GM23338 (cell line): ENCODE measurements around the gene TOR3A. TPM values are rescaled to one million over a fixed set of nuclear protein-coding genes. Genes with fewer than 3 reads are reported as not detected.
"Not testable (repeated sequence)": the region's sequence is repeated elsewhere in the genome, so short reads cannot be mapped to it uniquely, and the experiment has no call there.

ENCODE experiments used
- ATAC-seq: fragments of 200-7000 bp; cut with Tn5 transposase; 3 replicates; pipeline ENCODE4 v1.9.1; 2020
- DNase-seq: peaks from one replicate; pipeline ENCODE4 v3.0.0-alpha.2; 2015; ENCODE audit warnings: low spot score
- H2AFZ ChIP-seq: fragments of 200-600 bp; sonication (generic); 2 replicates; pipeline ENCODE4 v1.8.0; 2016; ENCODE audit warnings: antibody characterized with exemption, mild to moderate bottlenecking, moderate library complexity
- H3F3A ChIP-seq: fragments of 200-600 bp; sonication (generic); replicated peaks from 2 replicates; pipeline ENCODE4 v1.8.0; 2017; ENCODE audit warnings: antibody characterized with exemption, mixed run types, low read depth
- H3K27ac ChIP-seq: fragments of 200-600 bp; sonication (generic); 2 replicates; pipeline ENCODE4 v1.6.1; 2016; ENCODE audit warnings: low read depth
- H3K27me3 ChIP-seq: fragments of 200-600 bp; sonication (generic); 2 replicates; pipeline ENCODE4 v1.8.0; 2016; ENCODE audit warnings: mild to moderate bottlenecking, mixed run types, moderate library complexity; ENCODE audit not compliant: insufficient read depth
- H3K36me3 ChIP-seq: fragments of 200-600 bp; sonication (generic); 2 replicates; pipeline ENCODE4 v1.8.0; 2016; ENCODE audit warnings: mild to moderate bottlenecking; ENCODE audit not compliant: insufficient read depth
- H3K4me1 ChIP-seq: fragments of 200-600 bp; sonication (generic); 2 replicates; pipeline ENCODE4 v1.8.0; 2016; ENCODE audit warnings: mild to moderate bottlenecking, moderate library complexity; ENCODE audit not compliant: insufficient read depth
- H3K4me2 ChIP-seq: fragments of 200-600 bp; sonication (generic); 2 replicates; pipeline ENCODE4 v1.7.1; 2017; ENCODE audit warnings: mixed run types
- H3K4me3 ChIP-seq: fragments of 200-600 bp; sonication (generic); 2 replicates; pipeline ENCODE4 v1.6.1; 2016; ENCODE audit warnings: mixed run types
- H3K79me2 ChIP-seq: fragments of 200-600 bp; sonication (generic); replicated peaks from 2 replicates; pipeline ENCODE4 v1.8.0; 2017; ENCODE audit warnings: mild to moderate bottlenecking; ENCODE audit not compliant: insufficient read depth
- H3K9me2 ChIP-seq: fragments of 200-600 bp; sonication (generic); 2 replicates; pipeline ENCODE4 v1.8.0; 2017; ENCODE audit not compliant: insufficient read depth
- H4K20me1 ChIP-seq: fragments of 200-600 bp; sonication (generic); replicated peaks from 2 replicates; pipeline ENCODE4 v1.8.0; 2017; ENCODE audit warnings: mild to moderate bottlenecking; ENCODE audit not compliant: insufficient read depth
- H3K27ac Mint-ChIP-seq: 2 replicates; pipeline ENCODE4 v1.8.0; 2020; ENCODE audit warnings: inconsistent platforms, mild to moderate bottlenecking, moderate library complexity, mixed read lengths
- H3K27me3 Mint-ChIP-seq: 3 replicates; pipeline ENCODE4 v1.8.0; 2022; ENCODE audit warnings: low read depth, mild to moderate bottlenecking, moderate library complexity, mixed read lengths, inconsistent platforms; ENCODE audit not compliant: insufficient read depth, poor library complexity
- H3K36me3 Mint-ChIP-seq: 3 replicates; pipeline ENCODE4 v1.8.0; 2021; ENCODE audit warnings: low read depth, mild to moderate bottlenecking, inconsistent platforms, moderate library complexity, mixed read lengths
- H3K4me1 Mint-ChIP-seq: 3 replicates; pipeline ENCODE4 v1.8.0; 2020; ENCODE audit warnings: mild to moderate bottlenecking, inconsistent platforms, mixed read lengths
- H3K4me3 Mint-ChIP-seq: 3 replicates; pipeline ENCODE4 v1.8.0; 2021; ENCODE audit warnings: moderate library complexity, mild to moderate bottlenecking, inconsistent platforms, mixed read lengths
- H3K9me3 Mint-ChIP-seq: 3 replicates; pipeline ENCODE4 v1.8.0; 2020; ENCODE audit warnings: moderate library complexity, mild to moderate bottlenecking, inconsistent platforms, mixed read lengths
- CTCF ChIP-seq, 2 experiments: fragments of 200-600 bp in 1 of 2; sonication (generic) in 1 of 2; conservative IDR thresholded peaks; 2 replicates each; pipeline versions ENCODE4 v1.5.1 to v1.6.1; 2016 to 2017; ENCODE audit warnings: antibody characterized with exemption in 2 of 2, low read depth in 2 of 2, mild to moderate bottlenecking in 2 of 2, moderate library complexity in 1 of 2
- EZH2 ChIP-seq: fragments of 200-600 bp; sonication (generic); IDR thresholded peaks from one replicate; pipeline ENCODE4 v1.8.0; 2017; ENCODE audit warnings: antibody characterized with exemption, mild to moderate bottlenecking, low read depth; ENCODE audit not compliant: unreplicated experiment
- EZH2phosphoT487 ChIP-seq: fragments of 200-600 bp; sonication (generic); IDR thresholded peaks from one replicate; pipeline ENCODE4 v1.8.1; 2018; ENCODE audit warnings: antibody characterized with exemption; ENCODE audit not compliant: unreplicated experiment
- JUNB ChIP-seq: IDR thresholded peaks from one replicate; pipeline ENCODE4 v1.6.1; 2016; ENCODE audit warnings: antibody characterized with exemption; ENCODE audit not compliant: unreplicated experiment
- NANOG ChIP-seq: IDR thresholded peaks from 2 replicates; pipeline ENCODE4 v1.6.1; 2016; ENCODE audit warnings: antibody characterized with exemption, borderline replicate concordance
- ZNF114 ChIP-seq: fragments of 250-450 bp; sonication (Bioruptor Pico); IDR thresholded peaks from 2 replicates; pipeline ENCODE4 v1.5.0; 2020; ENCODE audit warnings: mild to moderate bottlenecking, moderate library complexity
- polyA plus RNA-seq: library from polyadenylated mRNA; unstranded; fragments of >200 nt; fragmentation: Nextera tagmentation; extraction: Ambion mirVana; gene quantifications from 2 replicates; pipeline ENCODE4 v1.2.1, GENCODE V29; 2016
- total RNA-seq: library from RNA; depleted of rRNA; stranded (reverse); fragments of >200 nt; shearing (Covaris generic); gene quantifications from 2 replicates; pipeline ENCODE4 v1.2.3, GENCODE V29; 2014

Gene TOR3A
- total and polyA plus RNA-seq, 2 experiments from 2014 or later, result 11.2 to 57.6 TPM

DNA sequence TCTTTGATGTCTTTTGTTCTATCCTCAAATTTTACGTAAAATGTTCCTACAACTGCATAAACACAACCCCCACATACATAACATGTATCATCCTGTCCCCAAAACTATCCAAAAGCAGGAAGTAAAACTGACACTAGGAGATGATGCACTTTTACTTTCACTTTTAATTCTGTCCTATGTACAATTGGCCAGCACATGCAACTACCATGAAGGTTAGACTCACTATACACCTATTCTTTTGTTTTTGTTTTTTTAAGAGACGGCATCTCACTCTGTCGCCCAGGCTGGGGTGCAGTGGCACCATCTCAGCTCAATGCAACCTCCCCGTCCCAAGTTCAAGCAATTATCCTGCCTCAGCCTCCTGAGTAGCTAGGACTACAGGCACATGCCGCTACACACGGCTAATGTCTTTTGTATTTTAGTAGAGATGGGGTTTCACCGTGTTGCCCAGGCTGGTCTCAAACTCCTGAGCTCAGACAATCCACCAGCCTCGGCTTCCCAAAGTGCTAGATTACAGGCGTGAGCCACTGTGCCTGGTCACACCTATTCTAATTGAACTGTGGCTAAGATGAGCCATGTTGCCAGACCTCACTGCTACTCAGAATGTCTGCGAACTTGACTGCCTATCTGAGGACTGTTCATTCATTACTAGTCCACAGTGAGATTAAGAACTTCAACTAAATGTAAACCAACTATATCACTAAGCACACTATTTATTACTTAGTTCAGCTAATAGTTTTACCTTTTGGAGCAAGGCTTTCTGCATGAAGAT, 48.0 kb downstream of the TOR3A start:
- peaks cover 9% of the 10 kb centered on the region for H3K9me3 Mint-ChIP-seq
- no peak overlapping the region for H3K27ac Mint-ChIP-seq
- H3K4me1 Mint-ChIP-seq, result no peaks in the 10 kb centered on the region
- 0 out of 2 replicates have a peak overlapping the region, but pooled peaks have one; percentile 9 for H3K27ac ChIP-seq
- H3K36me3 ChIP-seq, result peaks cover 7% of the 10 kb centered on the region
- ATAC-seq, result no peak
- no peaks in the 10 kb centered on the region for H3K27me3 Mint-ChIP-seq
- H3K4me3 ChIP-seq, result no peak overlapping the region
- H3K4me1 ChIP-seq, result no peaks in the 10 kb centered on the region
- H3F3A ChIP-seq, result no peaks in the 10 kb centered on the region
- no peaks in the 10 kb centered on the region; the same call in 1 of the 2 replicates for H4K20me1 ChIP-seq
- no peak for DNase-seq
- no peak for TF ChIP-seq ZNF114
- TF ChIP-seq CTCF (conservative IDR thresholded peaks at IDR 0.05; ENCODE audit: low read depth in 2 of 2), result no peak
- no peak for TF ChIP-seq JUNB
- TF ChIP-seq EZH2phosphoT487, result no peak
- no peak for TF ChIP-seq EZH2
- TF ChIP-seq NANOG, result no peak
- H3K27me3 ChIP-seq, result no peaks in the 10 kb centered on the region
- H3K36me3 Mint-ChIP-seq, result peaks cover 16% of the 10 kb centered on the region; the same call in 2 of the 3 replicates
- no peak overlapping the region for H2AFZ ChIP-seq
- no peaks in the 10 kb centered on the region for H3K9me2 ChIP-seq
- no peak overlapping the region for H3K4me2 ChIP-seq
- H3K4me3 Mint-ChIP-seq, result no peak overlapping the region
- no peaks in the 10 kb centered on the region; the same call in 1 of the 2 replicates for H3K79me2 ChIP-seq

DNA sequence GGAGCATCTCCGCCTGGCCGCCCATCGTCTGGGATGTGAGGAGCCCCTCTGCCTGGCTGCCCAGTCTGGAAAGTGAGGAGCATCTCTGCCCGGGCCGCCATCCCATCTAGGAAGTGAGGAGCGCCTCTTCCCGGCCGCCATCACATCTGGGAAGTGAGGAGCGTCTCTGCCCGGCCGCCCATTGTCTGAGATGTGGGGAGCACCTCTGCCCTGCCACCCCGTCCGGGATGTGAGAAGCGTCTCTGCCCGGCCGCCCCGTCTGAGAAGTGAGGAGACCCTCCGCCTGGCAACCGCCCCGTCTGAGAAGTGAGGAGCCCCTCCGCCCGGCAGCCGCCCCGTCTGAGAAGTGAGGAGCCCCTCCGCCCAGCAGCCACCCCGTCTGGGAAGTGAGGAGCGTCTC, 53.3 kb downstream of the TOR3A start:
- H3K27me3 Mint-ChIP-seq, H4K20me1 ChIP-seq, H2AFZ ChIP-seq, H3K4me3 ChIP-seq, H3K9me2 ChIP-seq, H3K36me3 ChIP-seq, H3K27me3 ChIP-seq, H3K4me3 Mint-ChIP-seq, H3K4me1 ChIP-seq, H3K4me1 Mint-ChIP-seq, DNase-seq, H3K27ac ChIP-seq, H3K4me2 ChIP-seq, H3K27ac Mint-ChIP-seq, H3F3A ChIP-seq, ATAC-seq: not testable (repeated sequence)
- H3K79me2 ChIP-seq, result peaks cover 30% of the 10 kb centered on the region
- H3K9me3 Mint-ChIP-seq, result peaks cover 36% of the 10 kb centered on the region
- H3K36me3 Mint-ChIP-seq, result peaks cover 45% of the 10 kb centered on the region

DNA sequence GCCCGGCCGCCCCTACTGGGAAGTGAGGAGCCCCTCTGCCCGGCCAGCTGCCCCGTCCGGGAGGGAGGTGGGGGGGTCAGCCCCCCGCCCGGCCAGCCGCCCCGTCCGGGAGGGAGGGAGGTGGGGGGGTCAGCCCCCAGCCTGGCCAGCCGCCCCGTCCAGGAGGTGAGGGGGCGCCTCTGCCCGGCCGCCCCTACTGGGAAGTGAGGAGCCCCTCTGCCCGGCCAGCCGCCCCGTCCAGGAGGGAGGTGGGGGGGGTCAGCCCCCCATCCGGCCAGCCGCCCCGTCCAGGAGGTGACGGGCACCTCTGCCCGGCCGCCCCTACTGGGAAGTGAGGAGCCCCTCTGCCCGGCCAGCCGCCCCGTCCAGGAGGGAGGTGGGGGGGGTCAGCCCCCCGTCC, 53.8 kb downstream of the TOR3A start:
- not testable (repeated sequence) for H3K27ac Mint-ChIP-seq, H4K20me1 ChIP-seq, H3K27ac ChIP-seq, H3K4me1 ChIP-seq, H3K9me2 ChIP-seq, H3K4me1 Mint-ChIP-seq, ATAC-seq, H2AFZ ChIP-seq, H3F3A ChIP-seq, H3K27me3 ChIP-seq, H3K4me3 Mint-ChIP-seq, H3K4me2 ChIP-seq, H3K27me3 Mint-ChIP-seq, DNase-seq, H3K36me3 ChIP-seq, H3K4me3 ChIP-seq
- Mint-ChIP-seq H3K36me3 (peaks cover 45% of the 10 kb centered on the region), H3K9me3 (peaks cover 40% of the 10 kb centered on the region)
- peaks cover 35% of the 10 kb centered on the region for H3K79me2 ChIP-seq
